Tibial nerve (tissue), 3 donors: ENCODE measurements around the gene DDX56.

Source experiments
- POLR2A ChIP-seq, 2 donors: fragments of 450-650 bp; IDR thresholded peaks; one replicate each; pipeline ENCODE4 v1.6.1; 2017; ENCODE audit warnings: antibody characterized with exemption in 2 of 2, mild to moderate bottlenecking in 2 of 2, moderate library complexity in 2 of 2
- TF ChIP-seq, protein P1 (sequence below), 5 experiments: fragments of 200-600 bp in 3 of 5; fragments of 450-650 bp in 2 of 5; sonication (generic) in 3 of 5; IDR thresholded peaks; one replicate each; pipeline ENCODE4 v1.5.1; 2016 to 2019; ENCODE audit warnings: antibody characterized with exemption in 5 of 5, mild to moderate bottlenecking in 3 of 5, moderate library complexity in 2 of 5

DNA sequence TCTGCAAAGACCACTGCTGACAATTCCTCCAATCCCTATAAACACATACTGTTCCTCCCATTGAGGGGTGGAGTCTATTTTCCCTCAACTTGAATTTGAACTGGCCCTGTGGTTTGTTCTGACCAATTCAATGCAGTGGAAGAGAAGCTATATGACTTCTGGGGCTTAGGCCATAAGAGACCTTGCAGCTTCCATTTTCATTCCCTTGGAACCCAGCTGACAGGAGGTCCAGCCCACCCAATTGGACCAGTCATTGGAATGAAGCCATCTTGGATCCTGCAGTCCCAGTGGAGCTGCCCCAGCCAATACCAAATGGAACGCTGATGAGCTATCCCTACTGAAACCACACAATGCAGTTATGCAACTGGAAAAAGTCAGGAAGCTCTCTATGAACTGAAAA lies 17.2 kb upstream of the DDX56 start:
- TF ChIP-seq, protein P1, sequence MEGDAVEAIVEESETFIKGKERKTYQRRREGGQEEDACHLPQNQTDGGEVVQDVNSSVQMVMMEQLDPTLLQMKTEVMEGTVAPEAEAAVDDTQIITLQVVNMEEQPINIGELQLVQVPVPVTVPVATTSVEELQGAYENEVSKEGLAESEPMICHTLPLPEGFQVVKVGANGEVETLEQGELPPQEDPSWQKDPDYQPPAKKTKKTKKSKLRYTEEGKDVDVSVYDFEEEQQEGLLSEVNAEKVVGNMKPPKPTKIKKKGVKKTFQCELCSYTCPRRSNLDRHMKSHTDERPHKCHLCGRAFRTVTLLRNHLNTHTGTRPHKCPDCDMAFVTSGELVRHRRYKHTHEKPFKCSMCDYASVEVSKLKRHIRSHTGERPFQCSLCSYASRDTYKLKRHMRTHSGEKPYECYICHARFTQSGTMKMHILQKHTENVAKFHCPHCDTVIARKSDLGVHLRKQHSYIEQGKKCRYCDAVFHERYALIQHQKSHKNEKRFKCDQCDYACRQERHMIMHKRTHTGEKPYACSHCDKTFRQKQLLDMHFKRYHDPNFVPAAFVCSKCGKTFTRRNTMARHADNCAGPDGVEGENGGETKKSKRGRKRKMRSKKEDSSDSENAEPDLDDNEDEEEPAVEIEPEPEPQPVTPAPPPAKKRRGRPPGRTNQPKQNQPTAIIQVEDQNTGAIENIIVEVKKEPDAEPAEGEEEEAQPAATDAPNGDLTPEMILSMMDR (IDR thresholded peaks at IDR 0.05): no peak
- no peak for TF ChIP-seq POLR2A (IDR thresholded peaks at IDR 0.05)
